ENCODE results near the gene FARP1. TPM values are rescaled to one million over a fixed set of nuclear protein-coding genes. Genes with fewer than 3 reads are reported as not detected.
A peak's percentile ranks its signal among the peaks of the same experiment; 100 is the strongest.

Gene FARP1
- total RNA-seq, 6 experiments from 2014 or later, result 44.9 to 104 (median 80.0) TPM

DNA sequence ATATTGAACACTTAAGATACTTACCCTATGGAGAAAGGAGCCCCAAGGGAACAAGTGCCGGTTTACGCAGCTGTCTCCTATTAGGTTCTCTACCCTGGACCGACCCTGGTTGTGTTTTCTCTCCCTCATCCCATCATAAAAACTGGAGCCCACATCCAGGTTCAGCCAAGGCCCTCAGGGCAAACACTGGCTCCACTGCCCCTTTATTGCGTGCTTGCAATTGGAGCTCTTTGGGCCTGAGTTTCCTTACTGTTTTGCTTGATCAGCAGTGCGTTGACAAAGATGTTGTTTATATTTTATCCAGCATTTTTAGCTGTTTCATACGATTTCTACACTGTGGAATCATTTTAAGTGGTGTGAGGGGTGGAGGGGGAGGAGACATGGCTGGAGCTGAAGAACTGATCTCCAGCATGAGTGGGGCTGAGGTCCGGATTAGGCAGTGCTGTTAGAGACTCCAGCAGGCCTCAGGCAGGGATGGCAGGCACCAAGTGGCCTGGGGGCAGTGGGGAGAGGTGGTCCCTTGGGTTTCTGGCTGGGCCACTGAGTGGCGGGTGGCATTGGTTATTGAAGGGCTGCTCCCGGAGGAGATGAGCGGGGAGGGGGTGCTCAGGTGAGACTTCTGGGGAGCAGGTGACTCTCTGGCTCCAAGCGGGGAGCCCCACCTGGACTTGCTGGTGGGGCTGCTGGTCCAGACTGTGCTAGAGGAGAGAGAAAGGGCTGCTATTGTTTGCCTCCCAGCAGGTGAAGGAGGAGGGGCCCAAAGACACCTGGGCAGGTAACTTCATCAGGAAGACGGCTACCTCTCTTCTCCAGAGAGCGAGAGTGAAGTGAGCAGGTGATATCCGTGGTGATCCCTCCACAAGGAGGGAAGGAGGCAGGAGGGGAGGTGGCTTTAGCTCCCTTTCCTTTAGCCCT is 96.5 kb downstream of the FARP1 start:
- ATAC-seq (no peak), DNase-seq (no peak)
- 80% methylated on average over 8 of the region's 14 CpGs for WGBS (ENCODE audit: insufficient coverage, low coverage, low lambda C conversion rate, missing lambda C conversion rate)
- no peak for TF ChIP-seq POLR2A (IDR thresholded peaks at IDR 0.05)
- TF ChIP-seq, protein P1, sequence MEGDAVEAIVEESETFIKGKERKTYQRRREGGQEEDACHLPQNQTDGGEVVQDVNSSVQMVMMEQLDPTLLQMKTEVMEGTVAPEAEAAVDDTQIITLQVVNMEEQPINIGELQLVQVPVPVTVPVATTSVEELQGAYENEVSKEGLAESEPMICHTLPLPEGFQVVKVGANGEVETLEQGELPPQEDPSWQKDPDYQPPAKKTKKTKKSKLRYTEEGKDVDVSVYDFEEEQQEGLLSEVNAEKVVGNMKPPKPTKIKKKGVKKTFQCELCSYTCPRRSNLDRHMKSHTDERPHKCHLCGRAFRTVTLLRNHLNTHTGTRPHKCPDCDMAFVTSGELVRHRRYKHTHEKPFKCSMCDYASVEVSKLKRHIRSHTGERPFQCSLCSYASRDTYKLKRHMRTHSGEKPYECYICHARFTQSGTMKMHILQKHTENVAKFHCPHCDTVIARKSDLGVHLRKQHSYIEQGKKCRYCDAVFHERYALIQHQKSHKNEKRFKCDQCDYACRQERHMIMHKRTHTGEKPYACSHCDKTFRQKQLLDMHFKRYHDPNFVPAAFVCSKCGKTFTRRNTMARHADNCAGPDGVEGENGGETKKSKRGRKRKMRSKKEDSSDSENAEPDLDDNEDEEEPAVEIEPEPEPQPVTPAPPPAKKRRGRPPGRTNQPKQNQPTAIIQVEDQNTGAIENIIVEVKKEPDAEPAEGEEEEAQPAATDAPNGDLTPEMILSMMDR (IDR thresholded peaks at IDR 0.05), result no peak
- intact Hi-C loops (cut with DNase I), result no loop called here
- Histone ChIP-seq H3K27me3 (no peaks in the 10 kb centered on the region), H3K4me1 (peaks cover 0 to 29% (median 10%) of the 10 kb centered on the region in 4 donors), H3K9me3 (no peaks in the 10 kb centered on the region), H3K36me3 (no peaks in the 10 kb centered on the region), H3K4me3 (no peak overlapping the region), H3K27ac (no peak overlapping the region)

DNA sequence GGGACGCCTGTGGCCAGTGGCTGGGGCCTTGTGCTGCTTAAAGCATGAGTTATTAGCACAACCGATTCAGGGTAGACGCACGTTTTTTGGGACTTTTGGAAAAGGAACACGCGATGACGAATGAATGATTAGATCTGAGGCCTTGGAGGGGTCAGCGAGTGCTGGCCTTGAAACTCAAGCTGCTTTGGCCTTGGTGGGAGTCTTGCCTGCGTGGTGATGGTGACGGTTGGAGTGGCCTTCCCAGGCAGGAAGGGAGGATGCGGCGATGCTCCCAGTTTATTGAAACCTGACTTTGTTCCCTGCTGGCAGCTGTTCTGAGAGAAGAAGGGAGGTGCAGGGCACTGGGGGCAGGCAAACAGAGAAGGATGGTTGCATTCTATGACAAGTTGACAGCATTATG is 97.2 kb downstream of the FARP1 start:
- ATAC-seq, result peak in 1 of 4 donors; percentile 13

DNA sequence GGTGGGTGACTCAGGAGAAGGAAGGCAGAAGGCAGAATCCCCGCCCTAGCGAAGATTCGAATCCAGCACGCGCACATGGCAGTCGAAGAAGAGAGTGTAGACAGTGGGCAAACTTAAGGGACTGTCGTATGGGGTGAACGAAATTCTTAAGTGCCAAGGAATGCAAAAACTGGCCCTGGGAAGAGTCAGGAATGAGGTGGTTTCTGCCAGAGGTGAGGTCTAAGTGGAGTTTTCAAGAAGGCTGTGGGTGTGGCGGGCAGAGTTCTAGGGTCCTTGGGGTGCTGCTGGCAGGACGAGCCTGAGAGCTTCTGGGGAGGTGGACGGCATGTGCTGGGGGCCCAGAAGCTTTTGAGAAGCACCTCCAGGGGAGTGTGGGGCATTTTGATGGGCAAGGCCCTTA is 98.1 kb downstream of the FARP1 start:
- Histone ChIP-seq H3K36me3 (no peaks in the 10 kb centered on the region), H3K27me3 (no peaks in the 10 kb centered on the region), H3K9me3 (no peaks in the 10 kb centered on the region), H3K4me1 (peaks cover 0 to 31% (median 12%) of the 10 kb centered on the region in 4 donors), H3K4me3 (no peak overlapping the region), H3K27ac (no peak overlapping the region)
- ATAC-seq (no peak), DNase-seq (no peak)
- TF ChIP-seq, protein P1 (IDR thresholded peaks at IDR 0.05), result no peak
- no peak for TF ChIP-seq POLR2A (IDR thresholded peaks at IDR 0.05)
- intact Hi-C loops (cut with DNase I), result no loop called here
- WGBS (ENCODE audit: insufficient coverage, low coverage, low lambda C conversion rate, missing lambda C conversion rate), result 95% methylated on average over 9 of the region's 11 CpGs

More for the DNA sequence above, 97.2 kb downstream of the FARP1 start:
- no peak overlapping the region for H3K4me3 ChIP-seq
- no peak overlapping the region for H3K27ac ChIP-seq
- DNase-seq, result no peak
- no peaks in the 10 kb centered on the region for H3K36me3 ChIP-seq
- intact Hi-C loops (cut with DNase I), result no loop called here
- no peaks in the 10 kb centered on the region for H3K27me3 ChIP-seq
- H3K4me1 ChIP-seq, result peaks cover 0 to 28% (median 11%) of the 10 kb centered on the region in 4 donors
- H3K9me3 ChIP-seq, result no peaks in the 10 kb centered on the region
- 76% methylated on average over 9 of the region's 12 CpGs for WGBS (ENCODE audit: insufficient coverage, low coverage, low lambda C conversion rate, missing lambda C conversion rate)
- TF ChIP-seq, protein P1 (IDR thresholded peaks at IDR 0.05), result no peak
- no peak for TF ChIP-seq POLR2A (IDR thresholded peaks at IDR 0.05)

DNA sequence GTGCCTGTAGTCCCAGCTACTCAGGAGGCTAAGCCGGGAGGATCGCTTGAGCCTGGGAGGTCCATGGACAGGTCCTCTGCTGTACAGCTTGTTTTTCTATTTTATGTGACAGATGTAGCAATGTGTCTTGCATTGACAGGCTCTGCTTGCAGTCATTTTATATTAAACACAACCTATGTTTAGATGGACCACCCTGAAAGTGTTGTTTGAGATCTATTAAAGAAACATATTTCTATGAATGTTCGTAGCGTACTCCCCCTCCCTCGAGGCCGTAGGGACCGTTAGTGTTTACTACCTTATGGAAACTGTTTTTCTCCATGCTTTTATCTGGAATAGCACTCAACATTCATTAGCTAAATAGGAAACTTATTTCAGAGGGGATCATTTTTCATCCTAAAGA is 99.1 kb downstream of the FARP1 start:
- 88% methylated on average over 6 of the region's 7 CpGs for WGBS (ENCODE audit: insufficient coverage, low coverage, low lambda C conversion rate, missing lambda C conversion rate)
- TF ChIP-seq, protein P1 (IDR thresholded peaks at IDR 0.05), result no peak
- no peak for TF ChIP-seq POLR2A (IDR thresholded peaks at IDR 0.05)
- Histone ChIP-seq H3K27ac (no peak overlapping the region), H3K36me3 (no peaks in the 10 kb centered on the region), H3K27me3 (no peaks in the 10 kb centered on the region), H3K4me3 (no peak overlapping the region), H3K4me1 (peaks cover 0 to 31% (median 12%) of the 10 kb centered on the region in 4 donors), H3K9me3 (no peaks in the 10 kb centered on the region)
- intact Hi-C loops (cut with DNase I), result no loop called here
- DNase-seq (no peak), ATAC-seq (no peak)
